Activated effector memory CD4-positive, alpha-beta T cell treated with Interleukin-2 at 50 U/mL for 16 hours (primary cell): Measurements from ENCODE around the gene CYSTM1.

Experiments used
- DNase-seq: peaks from one replicate; pipeline ENCODE4 v3.0.0-alpha.2; 2020

Gene CYSTM1

GRCh38 chr5:140214831-140215230 lies 39.8 kb downstream of the CYSTM1 start:
- DNase-seq: no peak

GRCh38 chr5:140215276-140215675 lies 40.3 kb downstream of the CYSTM1 start:
- DNase-seq: no peak

GRCh38 chr5:140216478-140217074 lies 41.6 kb downstream of the CYSTM1 start:
- DNase-seq: no peak

GRCh38 chr5:140217299-140218026 lies 42.5 kb downstream of the CYSTM1 start:
- DNase-seq: no peak

- no peak for DNase-seq
Measured at GRCh38 chr5:140219068-140219991, 44.3 kb downstream of the CYSTM1 start.

GRCh38 chr5:140220032-140220697 lies 45.2 kb downstream of the CYSTM1 start:
- no peak for DNase-seq

GRCh38 chr5:140220698-140221064 lies 45.7 kb downstream of the CYSTM1 start:
- DNase-seq: no peak

GRCh38 chr5:140221697-140222223 lies 46.8 kb downstream of the CYSTM1 start:
- no peak for DNase-seq

- DNase-seq: no peak
Measured at GRCh38 chr5:140222416-140222815, 47.4 kb downstream of the CYSTM1 start.

GRCh38 chr5:140223567-140223966 lies 48.6 kb downstream of the CYSTM1 start:
- DNase-seq: no peak

GRCh38 chr5:140224658-140225057 lies 49.7 kb downstream of the CYSTM1 start:
- no peak for DNase-seq

GRCh38 chr5:140225396-140225795 lies 50.4 kb downstream of the CYSTM1 start:
- no peak for DNase-seq

GRCh38 chr5:140227046-140227445 lies 52.1 kb downstream of the CYSTM1 start:
- no peak for DNase-seq

- no peak for DNase-seq
Measured at GRCh38 chr5:140228364-140228837, 53.4 kb downstream of the CYSTM1 start.

GRCh38 chr5:140230373-140230772 lies 55.4 kb downstream of the CYSTM1 start:
- no peak for DNase-seq

GRCh38 chr5:140232731-140233130 lies 57.7 kb downstream of the CYSTM1 start:
- no peak for DNase-seq

- no peak for DNase-seq
Measured at GRCh38 chr5:140234377-140234989, 59.5 kb downstream of the CYSTM1 start.

GRCh38 chr5:140235791-140236551 lies 61.0 kb downstream of the CYSTM1 start:
- DNase-seq: no peak

GRCh38 chr5:140236891-140237598 lies 62.1 kb downstream of the CYSTM1 start:
- DNase-seq: no peak

GRCh38 chr5:140238756-140239155 lies 63.8 kb downstream of the CYSTM1 start:
- DNase-seq: no peak

GRCh38 chr5:140239461-140239860 lies 64.5 kb downstream of the CYSTM1 start:
- no peak for DNase-seq
